HG03378 (cell line): ENCODE results near the gene LMNTD2.

Experiments used
- ATAC-seq: cut with Tn5 transposase; IDR thresholded peaks from one replicate; pipeline ENCODE4 v1.9.1; 2021; ENCODE audit warnings: mild to moderate bottlenecking, moderate library complexity; ENCODE audit not compliant: unreplicated experiment

The LMNTD2 gene

GRCh38 chr11:560305-561147 lies at the start of gene LMNTD2, which contains the start of gene RASSF7:
TSS of gene LMNTD2 (minus strand) at chr11:560738. CDS start at chr11:560716, 22 bp downstream.
TSS of gene RASSF7 (plus strand) at chr11:560970. CDS start at chr11:561769, 799 bp downstream.
- no peak for ATAC-seq

GRCh38 chr11:609341-609811 lies 48.8 kb upstream of the LMNTD2 start:
- no peak for ATAC-seq

- no peak for ATAC-seq
Observed at GRCh38 chr11:608791-609251, 48.3 kb upstream of the LMNTD2 start.

- ATAC-seq = no peak
Observed at GRCh38 chr11:607971-608659, 47.6 kb upstream of the LMNTD2 start.

- ATAC-seq = no peak
Observed at GRCh38 chr11:607020-607780, 46.7 kb upstream of the LMNTD2 start.

GRCh38 chr11:606245-606644 lies 45.7 kb upstream of the LMNTD2 start:
- ATAC-seq = no peak

GRCh38 chr11:605286-606129 lies 45.0 kb upstream of the LMNTD2 start:
- no peak for ATAC-seq

GRCh38 chr11:603154-603553 lies 42.6 kb upstream of the LMNTD2 start:
- ATAC-seq = no peak

GRCh38 chr11:601573-602245 lies 41.2 kb upstream of the LMNTD2 start:
- no peak for ATAC-seq

- ATAC-seq = no peak
Observed at GRCh38 chr11:598005-598680, 37.6 kb upstream of the LMNTD2 start.

GRCh38 chr11:597166-597725 lies 36.7 kb upstream of the LMNTD2 start:
- ATAC-seq = no peak

- ATAC-seq = no peak
Observed at GRCh38 chr11:596374-596773, 35.8 kb upstream of the LMNTD2 start.

- no peak for ATAC-seq
Observed at GRCh38 chr11:595400-595799, 34.9 kb upstream of the LMNTD2 start.

GRCh38 chr11:593347-593746 lies 32.8 kb upstream of the LMNTD2 start:
- ATAC-seq = no peak

- no peak for ATAC-seq
Observed at GRCh38 chr11:592918-593317, 32.4 kb upstream of the LMNTD2 start.

GRCh38 chr11:592501-592900 lies 32.0 kb upstream of the LMNTD2 start:
- ATAC-seq = no peak

- ATAC-seq = no peak
Observed at GRCh38 chr11:590997-591396, 30.5 kb upstream of the LMNTD2 start.

GRCh38 chr11:589798-590197 lies 29.3 kb upstream of the LMNTD2 start:
- no peak for ATAC-seq

- ATAC-seq = no peak
Observed at GRCh38 chr11:587978-588380, 27.4 kb upstream of the LMNTD2 start.
